Activated B cell treated with CpG ODN at 0.5 μM for 24 hours (primary cell): ENCODE measurements around the gene ANKRD17. TPM values are rescaled to one million over a fixed set of nuclear protein-coding genes. Genes with fewer than 3 reads are reported as not detected.
A peak's percentile ranks its signal among the peaks of the same experiment; 100 is the strongest.

Experiments
- ATAC-seq: fragments of 200-7000 bp; cut with Tn5 transposase; one replicate; pipeline ENCODE4 v1.10.0; 2021; ENCODE audit warnings: low read depth, mild to moderate bottlenecking, moderate library complexity
- CTCF ChIA-PET: fragments of 350-600 bp; sonication (Branson Sonifier 250); formaldehyde crosslinking; loops from one replicate; lab custom pipeline; 2021; ENCODE audit warnings: antibody characterized with exemption; lab: Charles Lee
- POLR2A ChIA-PET: fragments of 350-600 bp; sonication (Branson Sonifier 250); formaldehyde crosslinking; loops from one replicate; lab custom pipeline; 2021; ENCODE audit warnings: antibody characterized with exemption; lab: Charles Lee
- DNase-seq: peaks from one replicate; pipeline ENCODE4 v3.0.0; 2022
- H3K27ac Mint-ChIP-seq: one replicate; pipeline ENCODE4 v1.8.0; 2020; ENCODE audit warnings: mixed read lengths
- H3K27me3 Mint-ChIP-seq: one replicate; pipeline ENCODE4 v1.8.0; 2021; ENCODE audit warnings: mixed read lengths
- H3K36me3 Mint-ChIP-seq: one replicate; pipeline ENCODE4 v1.8.0; 2021; ENCODE audit warnings: low read depth, mixed read lengths
- H3K4me1 Mint-ChIP-seq: one replicate; pipeline ENCODE4 v1.8.0; 2021; ENCODE audit warnings: mixed read lengths
- H3K4me3 Mint-ChIP-seq: one replicate; pipeline ENCODE4 v1.8.0; 2020; ENCODE audit warnings: mild to moderate bottlenecking, mixed read lengths
- H3K9me3 Mint-ChIP-seq: one replicate; pipeline ENCODE4 v1.8.0; 2020; ENCODE audit warnings: mixed read lengths
- intact Hi-C: fragments of 100-400 bp; cut with micrococcal nuclease; formaldehyde crosslinking; loops from one replicate; pipeline ENCODE4 v1.15.1; 2024
- total RNA-seq: library from RNA; stranded (reverse); gene quantifications from 2 replicates; pipeline ENCODE4 v1.2.3, GENCODE V29; 2022
- TF ChIP-seq, protein P1 (sequence below): fragments of 200-600 bp; IDR thresholded peaks from one replicate; pipeline ENCODE4 v1.8.0; 2022; ENCODE audit warnings: antibody characterized with exemption, mild to moderate bottlenecking

ANKRD17 gene
- total RNA-seq, 1 donor from 2014 or later, result 61.4 TPM

DNA sequence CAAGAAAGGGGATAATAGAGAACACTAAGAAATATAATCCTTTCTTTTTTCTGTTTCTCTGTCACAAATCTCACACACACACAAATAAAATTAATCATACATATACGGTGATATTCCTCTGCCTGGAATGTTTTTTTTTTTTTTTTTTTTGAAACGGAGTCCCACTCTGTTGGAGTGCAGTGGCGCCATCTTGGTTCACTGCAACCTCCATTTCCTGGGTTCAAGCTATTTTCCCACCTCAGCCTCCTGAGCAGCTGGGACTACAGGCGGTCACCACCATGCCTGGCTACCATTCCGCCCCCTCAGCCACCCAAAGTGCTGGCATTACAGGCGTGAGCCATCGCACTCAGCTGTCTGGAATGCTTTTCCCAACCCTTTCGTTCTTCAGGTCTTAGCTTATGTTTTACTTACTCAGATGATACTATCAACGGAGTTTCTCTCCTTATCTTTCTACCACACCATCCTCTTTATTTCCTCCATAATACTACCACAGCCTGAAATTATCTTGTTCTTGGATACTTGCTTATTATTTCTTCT, 69.3 kb downstream of the ANKRD17 start:
- Mint-ChIP-seq H3K4me3 (no peak overlapping the region), H3K27me3 (no peaks in the 10 kb centered on the region), H3K27ac (peak overlapping the region; percentile 30), H3K36me3 (peaks cover 18% of the 10 kb centered on the region), H3K4me1 (peaks cover 43% of the 10 kb centered on the region), H3K9me3 (peaks cover 2% of the 10 kb centered on the region)
- TF ChIP-seq, protein P1, sequence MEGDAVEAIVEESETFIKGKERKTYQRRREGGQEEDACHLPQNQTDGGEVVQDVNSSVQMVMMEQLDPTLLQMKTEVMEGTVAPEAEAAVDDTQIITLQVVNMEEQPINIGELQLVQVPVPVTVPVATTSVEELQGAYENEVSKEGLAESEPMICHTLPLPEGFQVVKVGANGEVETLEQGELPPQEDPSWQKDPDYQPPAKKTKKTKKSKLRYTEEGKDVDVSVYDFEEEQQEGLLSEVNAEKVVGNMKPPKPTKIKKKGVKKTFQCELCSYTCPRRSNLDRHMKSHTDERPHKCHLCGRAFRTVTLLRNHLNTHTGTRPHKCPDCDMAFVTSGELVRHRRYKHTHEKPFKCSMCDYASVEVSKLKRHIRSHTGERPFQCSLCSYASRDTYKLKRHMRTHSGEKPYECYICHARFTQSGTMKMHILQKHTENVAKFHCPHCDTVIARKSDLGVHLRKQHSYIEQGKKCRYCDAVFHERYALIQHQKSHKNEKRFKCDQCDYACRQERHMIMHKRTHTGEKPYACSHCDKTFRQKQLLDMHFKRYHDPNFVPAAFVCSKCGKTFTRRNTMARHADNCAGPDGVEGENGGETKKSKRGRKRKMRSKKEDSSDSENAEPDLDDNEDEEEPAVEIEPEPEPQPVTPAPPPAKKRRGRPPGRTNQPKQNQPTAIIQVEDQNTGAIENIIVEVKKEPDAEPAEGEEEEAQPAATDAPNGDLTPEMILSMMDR, result no peak
- DNase-seq (no peak), ATAC-seq (no peak)
- intact Hi-C loops, result no loop called here
- CTCF ChIA-PET, result no interaction called here
- POLR2A ChIA-PET, result no interaction called here

DNA sequence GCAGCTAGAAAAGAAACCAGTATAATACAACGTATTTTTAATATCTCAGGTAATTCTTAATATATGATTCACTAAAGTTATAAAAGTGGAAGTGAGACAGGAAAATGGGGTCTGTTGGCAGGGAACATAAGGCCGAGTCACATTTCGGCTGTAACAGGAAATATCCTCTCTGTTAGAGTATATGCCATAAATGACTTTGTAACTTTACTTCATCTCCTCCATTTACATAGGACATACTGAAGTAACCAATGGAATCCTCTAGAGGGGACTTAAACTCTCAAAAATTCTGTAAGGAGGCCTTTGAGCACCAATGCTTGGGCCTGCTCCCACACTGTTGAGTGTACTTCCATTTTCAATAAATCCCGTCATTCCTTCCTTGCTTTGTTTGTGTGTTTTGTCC, 71.3 kb downstream of the ANKRD17 start:
- CTCF ChIA-PET, result no interaction called here
- peak overlapping the region; percentile 5 for H3K27ac Mint-ChIP-seq
- ATAC-seq (peak; percentile 60), DNase-seq (no peak)
- TF ChIP-seq, protein P1, result no peak
- peaks cover 34% of the 10 kb centered on the region for H3K4me1 Mint-ChIP-seq
- peaks cover 2% of the 10 kb centered on the region for H3K9me3 Mint-ChIP-seq
- peaks cover 25% of the 10 kb centered on the region for H3K36me3 Mint-ChIP-seq
- no peaks in the 10 kb centered on the region for H3K27me3 Mint-ChIP-seq
- POLR2A ChIA-PET, result no interaction called here
- H3K4me3 Mint-ChIP-seq, result peak overlapping the region; percentile 15
- intact Hi-C loops, result loop anchor here (2.0 kb wide), 1 partner anchor 69 kb away; no protein-coding TSS in a partner anchor

DNA sequence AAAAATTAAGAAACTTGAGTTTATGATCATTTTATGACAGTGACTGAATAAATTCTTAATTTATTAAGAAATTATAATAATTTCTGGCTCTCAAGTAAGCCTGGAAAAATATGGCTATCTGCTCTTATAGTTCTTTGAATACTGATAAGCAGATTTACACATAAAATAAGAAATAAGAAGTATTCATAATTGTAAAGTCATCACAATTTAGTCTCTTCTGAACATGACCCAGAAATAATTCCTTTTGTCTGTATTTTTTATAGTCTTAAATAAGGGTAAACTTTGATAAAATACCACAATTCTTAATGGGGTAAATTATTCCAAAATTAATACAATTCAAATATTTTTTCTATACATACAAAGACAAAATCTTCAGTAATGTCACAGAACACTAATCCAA, 72.7 kb downstream of the ANKRD17 start:
- intact Hi-C loops, result loop anchor here (2.0 kb wide), 1 partner anchor 71 kb away; no protein-coding TSS in a partner anchor
- H3K4me3 Mint-ChIP-seq, result no peak overlapping the region
- ChIA-PET CTCF (no interaction called here), POLR2A (no interaction called here)
- TF ChIP-seq, protein P1, result no peak
- H3K27me3 Mint-ChIP-seq, result no peaks in the 10 kb centered on the region
- DNase-seq (no peak), ATAC-seq (no peak)
- H3K9me3 Mint-ChIP-seq, result peaks cover 2% of the 10 kb centered on the region
- peaks cover 24% of the 10 kb centered on the region for H3K36me3 Mint-ChIP-seq
- H3K4me1 Mint-ChIP-seq, result peaks cover 38% of the 10 kb centered on the region
- no peak overlapping the region for H3K27ac Mint-ChIP-seq

DNA sequence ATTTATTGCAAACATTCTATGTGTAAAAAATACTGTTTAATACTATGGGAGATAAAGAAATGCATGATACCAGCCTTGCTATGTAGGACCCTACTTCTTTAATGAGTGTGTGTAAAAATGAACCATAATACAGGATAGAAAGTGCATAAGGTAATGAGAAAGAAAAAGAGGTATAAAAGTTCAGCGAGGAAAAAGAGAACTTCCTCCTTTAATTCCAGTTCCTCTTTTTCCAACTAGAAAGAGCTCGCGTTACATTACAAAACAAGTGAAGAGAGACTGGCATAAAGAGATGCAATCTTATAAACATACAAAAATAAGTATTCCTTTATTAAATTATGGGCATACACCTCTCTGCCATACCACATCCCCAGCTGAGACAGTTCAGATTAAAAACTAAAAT, 77.4 kb downstream of the ANKRD17 start:
- TF ChIP-seq, protein P1, result no peak
- Mint-ChIP-seq H3K4me1 (peaks cover 44% of the 10 kb centered on the region), H3K27ac (peak overlapping the region; percentile 14), H3K9me3 (no peaks in the 10 kb centered on the region), H3K27me3 (no peaks in the 10 kb centered on the region), H3K36me3 (peaks cover 22% of the 10 kb centered on the region), H3K4me3 (peak overlapping the region; percentile 5)
- DNase-seq, result no peak
- intact Hi-C loops, result loop anchor here (1.0 kb wide), 1 partner anchor 12 kb away; no protein-coding TSS in a partner anchor
- ChIA-PET POLR2A (no interaction called here), CTCF (no interaction called here)
- ATAC-seq, result peak; percentile 54

DNA sequence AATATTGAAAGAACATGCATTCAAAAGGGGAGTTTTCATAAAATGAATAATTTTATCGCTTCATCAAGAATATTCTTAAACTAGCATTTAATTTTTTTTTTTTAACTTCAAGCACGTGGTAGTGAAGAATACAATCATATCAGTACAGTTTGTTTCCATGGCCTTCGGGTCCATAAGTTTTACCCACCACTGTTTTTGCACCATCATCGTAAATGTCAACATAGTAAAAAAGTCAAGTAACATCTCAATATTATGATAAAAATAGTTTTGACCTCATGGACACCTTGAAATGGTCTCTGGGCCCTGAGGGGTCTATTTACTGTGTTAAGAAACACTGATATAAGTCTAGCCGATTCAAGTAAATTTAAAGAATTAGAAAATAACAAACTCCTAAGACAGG, 80.2 kb downstream of the ANKRD17 start:
- CTCF ChIA-PET, result no interaction called here
- Mint-ChIP-seq H3K4me3 (no peak overlapping the region), H3K36me3 (peaks cover 45% of the 10 kb centered on the region), H3K27me3 (no peaks in the 10 kb centered on the region), H3K9me3 (peaks cover 6% of the 10 kb centered on the region), H3K27ac (no peak overlapping the region), H3K4me1 (peaks cover 48% of the 10 kb centered on the region)
- ATAC-seq, result no peak
- DNase-seq, result no peak
- POLR2A ChIA-PET, result no interaction called here
- intact Hi-C loops, result no loop called here
- TF ChIP-seq, protein P1, result no peak
